NCI-H510A treated with DMSO at 0.1 percent for 48 hours (cell line): ENCODE measurements around the gene RHOT2.

Experiments used
- DNase-seq: peaks from one replicate; lab custom pipeline; 2025; lab: John Stamatoyannopoulos, UW

The RHOT2 gene

GRCh38 chr16:715477-716199 is 47.7 kb downstream of the RHOT2 start:
- no peak for DNase-seq

- no peak for DNase-seq
Observed at GRCh38 chr16:716200-716568, 48.3 kb downstream of the RHOT2 start.

GRCh38 chr16:716768-717325 is 48.9 kb downstream of the RHOT2 start:
- no peak for DNase-seq

- no peak for DNase-seq
Observed at GRCh38 chr16:717450-718245, 49.7 kb downstream of the RHOT2 start.

- no peak for DNase-seq
Observed at GRCh38 chr16:718389-718788, 50.5 kb downstream of the RHOT2 start.

- no peak for DNase-seq
Observed at GRCh38 chr16:718922-719321, 51.0 kb downstream of the RHOT2 start.

GRCh38 chr16:719815-720446 is 52.0 kb downstream of the RHOT2 start:
- no peak for DNase-seq

- peak; percentile 45 for DNase-seq
Observed at GRCh38 chr16:720447-720989, 52.6 kb downstream of the RHOT2 start.

- peak; percentile 61 for DNase-seq
Observed at GRCh38 chr16:720990-721764, 53.2 kb downstream of the RHOT2 start, which contains the start of gene ANTKMT. Gene ANTKMT (plus strand): TSS chr16:721146. CDS start chr16:721275, 129 bp downstream.

GRCh38 chr16:721765-722540 is 54.0 kb downstream of the RHOT2 start:
- no peak for DNase-seq

- DNase-seq, result no peak
Observed at GRCh38 chr16:722835-723633, 55.1 kb downstream of the RHOT2 start.

- no peak for DNase-seq
Observed at GRCh38 chr16:723695-724094, 55.8 kb downstream of the RHOT2 start.
